ENCODE data around the gene ZNF358.
A peak's percentile ranks its signal among the peaks of the same experiment; 100 is the strongest.

The ZNF358 gene

GRCh38 chr19:7539827-7540425 is 24.0 kb downstream of the ZNF358 start:
- no peak for DNase-seq

DNA sequence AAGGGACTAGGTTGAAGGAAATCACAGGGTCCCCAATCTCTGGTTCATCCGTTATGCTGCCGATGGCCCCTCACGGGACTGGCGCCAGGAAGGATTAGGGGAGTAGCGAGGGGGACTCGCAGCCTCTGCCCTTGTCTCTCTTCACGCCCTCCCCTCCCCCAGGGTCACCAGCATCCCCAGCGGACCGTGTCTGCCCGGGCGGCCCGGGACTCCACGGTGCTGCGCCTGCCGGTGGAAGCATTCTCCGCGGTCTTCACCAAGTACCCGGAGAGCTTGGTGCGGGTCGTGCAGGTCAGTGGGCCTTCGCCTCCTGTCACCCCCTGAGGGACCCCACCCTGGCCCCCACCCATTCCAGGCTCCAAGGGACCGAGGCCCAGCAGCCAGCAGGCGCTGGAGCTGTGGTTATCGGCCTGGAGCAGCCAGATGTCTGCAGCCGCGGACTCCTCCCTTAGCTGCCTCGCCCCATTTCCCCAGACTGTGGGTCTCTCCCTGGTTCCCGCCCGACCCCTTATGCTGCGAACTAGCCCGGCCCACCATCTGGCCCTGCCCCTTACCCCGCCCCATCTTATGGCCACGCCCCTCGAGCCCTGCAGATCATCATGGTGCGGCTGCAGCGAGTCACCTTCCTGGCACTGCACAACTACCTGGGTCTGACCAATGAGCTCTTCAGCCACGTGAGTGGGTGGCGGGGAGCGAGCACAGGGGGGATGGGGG is 25.0 kb downstream of the ZNF358 start:
- DNase-seq, result no peak

GRCh38 chr19:7541475-7541824 is 25.5 kb downstream of the ZNF358 start:
- no peak for DNase-seq

GRCh38 chr19:7541828-7542443 is 26.0 kb downstream of the ZNF358 start:
- DNase-seq, result no peak

GRCh38 chr19:7542556-7543348 is 26.8 kb downstream of the ZNF358 start:
- no peak for DNase-seq

- peak in 1 of 2 donors; percentile 12 for DNase-seq
These were observed 28.7 kb downstream of the ZNF358 start for GRCh38 chr19:7544626-7545025.

- DNase-seq, result no peak
These were observed 29.4 kb downstream of the ZNF358 start for GRCh38 chr19:7545300-7545699.

DNA sequence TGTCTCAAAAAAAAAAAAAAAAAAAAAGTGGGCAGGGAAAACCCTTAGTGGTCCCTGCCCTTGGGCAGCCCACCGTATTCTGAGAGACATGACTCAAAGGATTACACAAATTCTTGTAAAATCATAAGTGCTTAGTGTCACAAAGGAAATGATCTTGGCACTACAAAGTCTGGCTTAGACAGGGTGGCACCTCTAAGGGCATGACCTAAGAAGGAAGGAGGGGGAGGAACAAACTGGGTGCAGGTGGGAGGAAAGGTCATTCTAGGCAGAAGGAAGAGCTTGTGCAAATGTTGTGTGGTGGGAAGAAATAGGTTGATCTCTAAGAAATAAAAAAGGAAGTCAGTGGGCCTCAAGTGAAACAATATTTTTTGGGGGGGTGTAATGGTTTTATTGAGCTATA is 30.0 kb downstream of the ZNF358 start:
- DNase-seq, result no peak

DNA sequence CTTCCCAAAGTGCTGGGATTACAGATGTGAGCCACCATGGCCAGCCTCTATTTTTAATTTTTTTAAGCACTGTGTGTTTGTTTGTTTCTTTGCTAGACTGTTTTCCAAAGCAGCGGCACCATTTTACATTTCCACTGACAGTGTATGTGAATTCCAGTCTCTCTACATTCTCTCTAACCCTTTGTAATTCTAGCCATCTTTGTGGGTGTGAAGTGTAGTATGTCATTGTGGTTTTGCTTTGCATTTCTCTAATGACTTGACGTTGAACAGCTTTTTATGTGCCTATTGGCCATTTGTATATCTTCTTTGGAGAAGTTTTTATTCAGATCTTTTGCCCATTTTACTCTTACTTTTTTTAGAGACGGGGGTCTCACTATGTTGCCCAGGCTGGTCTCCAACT is 31.3 kb downstream of the ZNF358 start:
- DNase-seq, result no peak

GRCh38 chr19:7549429-7550148 is 33.7 kb downstream of the ZNF358 start:
- no peak for DNase-seq

- DNase-seq, result no peak
These were observed 34.4 kb downstream of the ZNF358 start for GRCh38 chr19:7550169-7550770.

GRCh38 chr19:7550987-7551761 is 35.3 kb downstream of the ZNF358 start:
- no peak for DNase-seq

GRCh38 chr19:7552781-7553180 is 36.9 kb downstream of the ZNF358 start:
- DNase-seq, result no peak

- no peak for DNase-seq
These were observed 38.7 kb downstream of the ZNF358 start for GRCh38 chr19:7554565-7554964.

GRCh38 chr19:7554990-7555864 is 39.3 kb downstream of the ZNF358 start:
- DNase-seq, result no peak

DNA sequence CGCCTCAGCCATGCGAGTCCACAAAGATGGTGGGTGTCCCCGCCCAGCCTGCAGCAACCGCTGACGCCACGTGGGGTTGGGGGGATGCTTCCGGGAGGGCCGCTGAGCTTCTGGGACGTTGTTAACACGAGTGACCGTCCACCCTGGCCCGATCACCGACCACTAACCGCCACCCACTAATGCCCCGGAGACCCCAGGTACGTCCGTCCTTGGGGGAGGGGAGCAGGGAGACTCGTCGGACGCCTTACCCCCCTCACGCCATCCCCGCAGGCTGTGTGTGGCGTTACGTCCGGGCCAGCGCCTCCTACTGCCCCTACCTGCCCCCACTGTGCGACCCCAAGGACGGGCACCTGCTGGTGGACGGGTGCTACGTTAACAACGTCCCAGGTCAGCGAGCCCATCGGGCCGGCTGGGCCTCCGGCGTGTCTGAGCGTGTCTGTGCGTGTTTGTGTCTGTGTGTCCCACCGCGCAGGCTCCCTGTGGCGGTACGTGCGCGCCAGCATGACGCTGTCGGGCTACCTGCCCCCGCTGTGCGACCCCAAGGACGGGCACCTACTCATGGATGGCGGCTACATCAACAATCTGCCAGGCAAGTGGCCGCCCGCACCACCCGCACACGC is 40.9 kb downstream of the ZNF358 start:
- DNase-seq, result no peak

- no peak for DNase-seq
These were observed 42.8 kb downstream of the ZNF358 start for GRCh38 chr19:7558667-7559066.

- DNase-seq, result no peak
These were observed 43.2 kb downstream of the ZNF358 start for GRCh38 chr19:7559102-7559501.

DNA sequence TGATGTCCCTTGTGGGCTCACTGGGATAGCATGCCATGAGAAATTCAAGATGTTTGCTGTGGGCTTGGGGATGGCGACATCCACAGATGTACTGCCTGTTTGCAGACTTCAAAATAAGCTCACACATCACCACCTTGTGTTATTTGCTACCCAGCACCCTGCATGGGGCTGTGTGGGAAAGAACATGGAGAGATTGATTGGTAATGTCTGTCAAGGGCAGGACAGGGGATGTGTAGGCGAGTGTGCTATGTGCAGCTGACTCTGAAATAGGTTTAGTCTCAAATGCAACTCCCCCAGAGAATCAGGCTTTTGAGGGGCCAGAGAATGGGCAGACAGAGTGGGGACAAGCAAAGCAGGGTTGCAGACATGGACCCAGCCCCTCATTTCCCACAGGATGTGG is 44.4 kb downstream of the ZNF358 start:
- no peak for DNase-seq

GRCh38 chr19:7561325-7561724 is 45.4 kb downstream of the ZNF358 start:
- no peak for DNase-seq
